NCI-H2227 (cell line): ENCODE measurements around the gene ZCCHC14.
A peak's percentile ranks its signal among the peaks of the same experiment; 100 is the strongest.
"Not testable (repeated sequence)": the region's sequence is repeated elsewhere in the genome, so short reads cannot be mapped to it uniquely, and the experiment has no call there.

ENCODE experiments used
- DNase-seq: peaks from one replicate; lab custom pipeline; 2025; ENCODE audit not compliant: unreplicated experiment; lab: John Stamatoyannopoulos, UW

Gene ZCCHC14

GRCh38 chr16:87497767-87498290, 5.0 kb upstream of the ZCCHC14 start:
- not testable (repeated sequence) for DNase-seq

GRCh38 chr16:87497023-87497766, 4.4 kb upstream of the ZCCHC14 start:
- DNase-seq: not testable (repeated sequence)

- DNase-seq: no peak
These were observed 3.6 kb upstream of the ZCCHC14 start for GRCh38 chr16:87496447-87496801.

DNA sequence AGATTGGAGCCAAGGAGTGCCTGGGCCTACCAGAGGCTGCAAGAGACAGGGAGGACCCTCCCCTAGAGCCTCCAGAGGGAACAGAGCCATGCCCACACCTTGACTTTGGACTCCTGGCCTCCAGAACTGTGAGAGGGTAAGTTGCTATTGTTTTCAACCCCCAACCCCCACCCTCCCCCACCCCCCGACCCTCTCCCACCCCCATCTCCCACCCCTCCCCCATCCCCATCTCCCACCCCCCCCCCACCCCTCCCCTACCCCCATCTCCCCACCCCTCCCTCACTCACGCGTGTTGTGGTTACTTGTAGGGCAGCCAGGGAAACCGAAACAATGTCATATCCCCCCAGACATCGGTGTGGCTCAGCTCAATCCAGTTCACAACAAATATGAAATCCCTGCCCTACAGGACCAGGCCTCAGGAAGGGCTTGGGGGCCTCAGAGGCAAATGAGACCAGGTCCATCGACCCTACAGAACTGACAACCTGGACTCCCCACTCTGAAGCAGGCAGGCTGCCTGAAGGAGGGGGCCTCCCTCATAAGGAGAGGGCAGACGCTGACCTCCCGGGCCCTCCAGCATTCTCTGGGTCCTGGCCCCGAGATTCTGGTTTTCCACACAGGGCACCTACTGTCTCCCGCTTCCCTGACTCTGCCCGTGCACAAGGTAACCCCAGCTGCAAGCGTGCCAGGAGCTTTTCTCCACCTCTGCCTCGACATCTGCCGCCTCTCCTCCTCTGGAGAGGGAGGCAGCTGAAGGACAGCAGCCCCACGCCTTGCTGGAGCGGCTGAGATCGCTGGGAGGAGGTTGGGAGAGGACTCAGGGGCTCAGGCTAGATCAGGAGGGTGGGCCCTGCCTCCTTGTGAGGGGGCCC, 3.0 kb upstream of the ZCCHC14 start:
- DNase-seq: no peak

- DNase-seq: no peak
These were observed 920 bp upstream of the ZCCHC14 start for GRCh38 chr16:87493608-87494280.

DNA sequence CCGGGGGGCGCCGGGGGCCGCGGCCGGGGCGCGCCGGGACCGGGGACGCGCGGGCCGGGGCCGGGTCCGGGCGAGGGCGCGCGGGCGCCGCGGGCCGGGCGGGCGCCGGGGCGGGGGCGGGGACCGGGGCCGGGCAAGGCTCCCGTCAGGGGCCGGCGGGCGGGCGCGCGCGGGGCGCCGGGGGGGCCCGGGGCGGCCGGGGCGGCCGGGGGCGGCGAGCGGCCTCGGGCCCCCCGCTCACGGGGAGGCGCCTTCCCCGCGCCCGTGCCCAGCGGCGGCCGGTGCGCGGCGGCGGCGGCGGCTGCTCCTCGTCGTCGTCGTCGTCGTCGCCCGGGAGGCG, 563 bp downstream of the ZCCHC14 start:
- no peak for DNase-seq

- peak; percentile 24 for DNase-seq
These were observed 1.1 kb downstream of the ZCCHC14 start for GRCh38 chr16:87491522-87492290.

DNA sequence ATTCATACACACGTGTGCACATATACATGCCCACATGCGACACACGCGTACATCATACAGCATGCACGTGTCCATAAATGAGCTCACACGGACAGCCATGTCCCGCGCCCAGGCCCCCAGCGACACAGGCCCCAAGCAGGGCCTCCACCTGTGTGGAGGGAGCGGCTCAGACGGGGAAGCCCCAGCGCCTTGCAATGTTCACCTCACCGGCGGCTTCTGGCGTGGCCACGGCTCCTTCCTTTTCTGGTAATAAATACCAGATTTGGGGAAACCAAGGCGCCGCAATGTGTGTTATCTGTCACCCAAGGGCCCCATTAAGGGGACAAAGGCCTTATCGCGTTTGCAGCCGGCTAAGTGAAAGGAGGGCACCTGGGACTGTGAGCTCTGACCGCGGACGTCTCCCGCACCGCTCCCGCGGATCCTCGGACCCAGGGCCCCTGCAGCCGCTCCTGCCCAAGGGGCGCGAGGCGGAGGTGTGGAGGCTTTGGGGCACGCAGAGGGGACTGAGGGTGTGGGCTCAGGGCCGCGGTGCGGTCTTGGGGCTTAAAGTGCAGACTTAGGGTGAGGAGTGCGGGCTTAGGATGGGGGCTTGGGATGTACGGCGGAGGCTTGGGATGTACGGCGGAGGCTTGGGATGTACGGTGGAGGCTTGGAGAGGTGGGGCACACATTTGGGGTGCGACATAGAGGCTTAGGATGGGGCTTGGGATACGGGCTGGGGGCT, 1.9 kb downstream of the ZCCHC14 start:
- DNase-seq: not testable (repeated sequence)

- DNase-seq: no peak
These were observed 2.6 kb downstream of the ZCCHC14 start for GRCh38 chr16:87490096-87490798.

- no peak for DNase-seq
These were observed 3.3 kb downstream of the ZCCHC14 start for GRCh38 chr16:87489434-87490045.

DNA sequence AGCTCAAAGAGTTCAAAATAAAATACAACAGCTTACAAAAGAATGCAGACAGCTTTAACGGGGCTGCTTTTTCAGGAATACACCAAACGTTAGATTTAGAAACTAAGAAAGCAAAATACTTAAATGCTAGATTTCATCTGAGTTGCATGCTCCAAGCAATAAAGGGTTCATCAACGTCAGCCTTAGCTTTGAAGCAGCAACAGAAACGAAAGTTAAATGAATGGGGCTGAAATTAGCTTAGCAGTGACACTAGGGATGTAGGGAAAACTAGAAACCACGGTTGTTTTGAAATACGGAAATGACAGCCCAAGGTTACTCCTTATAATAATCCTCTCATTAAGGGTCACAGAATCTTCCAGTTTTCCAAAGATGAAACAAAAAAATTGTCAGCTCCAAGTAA, 3.9 kb downstream of the ZCCHC14 start:
- DNase-seq: not testable (repeated sequence)

DNA sequence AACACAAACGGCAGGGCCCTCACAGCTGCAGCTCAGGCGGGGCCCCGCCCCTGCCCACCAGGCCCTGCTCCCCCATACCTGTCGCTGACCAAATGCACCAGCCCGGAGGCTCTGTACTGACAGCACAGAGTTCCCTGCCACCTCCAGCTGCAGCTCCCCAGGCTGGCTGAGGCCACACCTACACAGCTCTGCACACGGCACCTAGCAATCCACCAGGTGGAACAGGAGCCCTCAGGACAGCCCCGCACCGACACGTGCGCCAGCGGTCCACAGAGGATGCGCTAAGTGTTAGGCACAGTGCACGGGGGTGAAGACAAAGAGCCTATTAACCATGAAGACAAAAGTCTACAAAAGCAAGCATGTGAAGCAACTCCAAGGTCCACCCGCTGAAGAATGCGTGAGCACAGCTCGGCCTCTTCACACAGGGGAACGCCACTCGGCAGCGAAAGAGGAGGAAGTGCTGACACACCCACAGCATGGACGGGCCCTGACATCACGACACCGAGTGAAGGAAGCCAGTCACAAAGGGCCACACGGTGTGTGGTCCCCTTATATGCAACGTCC, 5.4 kb downstream of the ZCCHC14 start:
- DNase-seq: peak; percentile 54

- no peak for DNase-seq
These were observed 6.0 kb downstream of the ZCCHC14 start for GRCh38 chr16:87486713-87487247.

DNA sequence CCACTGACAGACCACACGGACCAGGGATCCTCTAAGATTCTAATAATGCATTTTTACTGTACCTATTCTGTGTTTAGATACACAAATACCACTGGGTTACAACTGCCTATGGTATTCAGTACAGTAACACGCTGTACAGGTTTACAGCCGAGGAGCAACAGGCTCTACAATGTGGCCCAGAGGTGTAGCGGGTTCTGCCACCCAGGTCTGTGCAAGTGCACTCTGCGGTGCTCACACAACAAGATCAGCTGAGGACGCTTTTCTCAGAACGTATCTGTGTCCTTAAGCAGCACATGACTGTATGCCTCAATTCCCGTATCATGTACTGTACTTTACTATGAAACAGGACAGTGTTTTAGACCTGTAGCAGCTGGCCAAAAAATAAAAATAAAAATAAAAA, 6.5 kb downstream of the ZCCHC14 start:
- no peak for DNase-seq

DNA sequence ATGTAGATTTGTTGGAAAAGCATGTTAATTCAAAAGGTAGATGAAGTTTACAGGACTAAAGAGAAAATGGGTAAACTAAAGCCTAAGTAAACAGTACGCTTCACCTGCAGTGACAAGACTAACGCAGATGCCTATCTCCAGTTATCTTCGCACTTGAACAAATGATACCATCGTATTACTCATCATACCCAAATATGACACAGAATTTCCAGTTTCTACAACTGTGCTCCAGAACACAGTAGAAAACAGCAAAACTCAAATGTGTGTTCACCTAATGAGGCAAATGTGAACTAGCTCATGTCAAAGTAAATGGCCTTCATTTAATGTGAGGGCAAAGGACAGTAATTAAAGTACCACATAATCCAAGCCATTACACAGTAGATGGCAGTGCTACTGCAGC, 7.0 kb downstream of the ZCCHC14 start:
- DNase-seq: not testable (repeated sequence)

DNA sequence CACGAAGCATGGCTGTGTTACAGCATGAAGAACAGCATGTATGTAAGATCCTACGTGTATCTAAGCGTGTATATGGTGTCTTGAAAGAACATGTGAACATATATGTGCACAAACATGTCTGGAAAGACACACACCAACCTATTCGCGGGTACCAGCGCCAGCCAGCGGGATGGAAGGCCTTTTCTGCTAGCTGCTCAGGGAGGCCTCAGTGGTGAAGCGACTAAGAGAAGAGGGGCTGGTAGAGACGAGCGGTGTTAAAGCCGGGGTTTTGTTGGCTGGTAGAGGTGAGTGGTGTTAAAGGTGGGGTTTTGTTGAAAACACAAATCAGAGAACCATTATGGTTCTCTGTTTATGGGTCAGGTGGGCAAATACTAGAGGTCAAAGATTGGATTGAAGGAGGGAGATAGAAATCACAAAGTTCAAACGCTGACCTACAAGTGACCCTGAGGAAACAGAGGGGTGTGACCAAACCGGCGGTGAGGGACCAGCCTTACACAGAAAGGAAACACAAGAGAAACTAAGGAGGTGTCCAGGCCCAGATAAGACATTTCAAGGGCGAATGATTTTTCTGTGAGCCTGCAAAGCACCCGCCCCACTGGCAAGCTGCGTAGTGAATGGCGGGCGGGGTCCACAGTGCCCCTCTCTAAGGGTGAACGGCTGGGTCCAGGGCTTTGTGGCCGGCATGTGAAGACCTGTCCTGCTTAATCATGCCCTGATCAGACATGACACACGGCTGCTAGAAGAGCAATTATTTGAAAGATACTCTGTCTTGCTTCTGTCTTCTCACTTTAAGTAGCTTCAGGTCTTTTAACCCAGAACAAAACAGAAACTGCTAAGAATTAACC, 8.1 kb downstream of the ZCCHC14 start:
- DNase-seq: no peak

GRCh38 chr16:87483481-87483880, 9.3 kb downstream of the ZCCHC14 start:
- DNase-seq: no peak

- DNase-seq: not testable (repeated sequence)
These were observed 10.2 kb downstream of the ZCCHC14 start for GRCh38 chr16:87482670-87483069.
